Naive thymus-derived CD8-positive, alpha-beta T cell (primary cell): ENCODE data around the gene PPP1R16B. TPM values are rescaled to one million over a fixed set of nuclear protein-coding genes. Genes with fewer than 3 reads are reported as not detected.
"Not testable (repeated sequence)": the region's sequence is repeated elsewhere in the genome, so short reads cannot be mapped to it uniquely, and the experiment has no call there.

Experiments
- ATAC-seq, 2 donors: fragments of 150-1000 bp; cut with Tn5 transposase in 1 of 2; sonication (Bioruptor Pico), chemical (Tn5 transposase) in 1 of 2; 1 replicate in 1 of 2; 2 replicates in 1 of 2; pipeline ENCODE4 v1.10.0; 2021; ENCODE audit warnings: mild to moderate bottlenecking in 2 of 2, moderate library complexity in 2 of 2
- POLR2A ChIA-PET: fragments of 350-600 bp; sonication (Branson Sonifier 250); formaldehyde crosslinking; loops from one replicate; lab custom pipeline; 2021; ENCODE audit warnings: antibody characterized with exemption; lab: Charles Lee
- DNase-seq, 10 donors: peaks; one replicate each; pipeline versions ENCODE4 v3.0.0 to v3.0.0-alpha.2; 2020 to 2022
- H3K27ac Mint-ChIP-seq, 10 donors: one replicate each; pipeline ENCODE4 v1.8.0; 2020 to 2022; ENCODE audit warnings: mild to moderate bottlenecking in 10 of 10, mixed read lengths in 10 of 10, moderate library complexity in 4 of 10, inconsistent platforms in 1 of 10
- H3K27me3 Mint-ChIP-seq, 5 donors: one replicate each; pipeline ENCODE4 v1.8.0; 2021 to 2022; ENCODE audit warnings: mixed read lengths in 5 of 5
- H3K36me3 Mint-ChIP-seq, 3 donors: one replicate each; pipeline ENCODE4 v1.8.0; 2020 to 2022; ENCODE audit warnings: mixed read lengths in 3 of 3, mild to moderate bottlenecking in 2 of 3, inconsistent platforms in 1 of 3
- H3K4me1 Mint-ChIP-seq, 4 donors: one replicate each; pipeline ENCODE4 v1.8.0; 2021 to 2022; ENCODE audit warnings: mixed read lengths in 4 of 4
- H3K4me3 Mint-ChIP-seq, 10 donors: one replicate each; pipeline ENCODE4 v1.8.0; 2020 to 2022; ENCODE audit warnings: mild to moderate bottlenecking in 10 of 10, mixed read lengths in 10 of 10, moderate library complexity in 6 of 10, inconsistent platforms in 1 of 10
- H3K9me3 Mint-ChIP-seq, 9 donors: one replicate each; pipeline ENCODE4 v1.8.0; 2020 to 2022; ENCODE audit warnings: mixed read lengths in 9 of 9, mild to moderate bottlenecking in 3 of 9, inconsistent platforms in 1 of 9, moderate library complexity in 1 of 9
- polyA plus RNA-seq, 3 donors: library from polyadenylated mRNA; unstranded; fragments of 300-500 nt; fragmentation: Illumina TruSeq; gene quantifications; one replicate each; pipeline ENCODE4 v1.2.3, GENCODE V29; 2021
- total RNA-seq, 8 experiments: library from RNA in 2 of 8; stranded (reverse) in 2 of 8; gene quantifications; one replicate each; pipeline ENCODE4 v1.2.3 and lab custom pipeline; 2021 to 2026

The PPP1R16B gene
- total and polyA plus RNA-seq, 5 experiments from 2014 or later, result 9.7 to 33.6 (median 15.6) TPM

- peak overlapping the region in 1 of 10 donors; percentile 66 for H3K27ac Mint-ChIP-seq
- H3K36me3 Mint-ChIP-seq, result peaks cover 25 to 72% (median 49%) of the 10 kb centered on the region in 3 donors
- DNase-seq, result no peak
- H3K4me3 Mint-ChIP-seq, result no peak overlapping the region
- no peak for ATAC-seq
- H3K27me3 Mint-ChIP-seq, result no peaks in the 10 kb centered on the region
- POLR2A ChIA-PET, result no interaction called here
- peaks cover 0 to 4% (median 2%) of the 10 kb centered on the region in 4 donors for H3K4me1 Mint-ChIP-seq
- peaks cover 0 to 14% (median 5%) of the 10 kb centered on the region in 9 donors for H3K9me3 Mint-ChIP-seq
Observed at GRCh38 chr20:38774167-38774566, 31.3 kb upstream of the PPP1R16B start.

GRCh38 chr20:38776363-38776762 is 29.1 kb upstream of the PPP1R16B start:
- H3K27ac Mint-ChIP-seq, result peak overlapping the region in 2 of 10 donors; percentile 50 to 92
- peaks cover 21 to 52% (median 45%) of the 10 kb centered on the region in 3 donors for H3K36me3 Mint-ChIP-seq
- ATAC-seq (no peak), DNase-seq (peak in 1 of 10 donors; percentile 33)
- POLR2A ChIA-PET, result no interaction called here
- H3K4me3 Mint-ChIP-seq, result peak overlapping the region in 1 of 10 donors; percentile 63
- H3K4me1 Mint-ChIP-seq, result peaks cover 0 to 4% (median under 1%) of the 10 kb centered on the region in 4 donors
- H3K27me3 Mint-ChIP-seq, result no peaks in the 10 kb centered on the region
- H3K9me3 Mint-ChIP-seq, result peaks cover 0 to 14% (median 5%) of the 10 kb centered on the region in 9 donors

- Mint-ChIP-seq H3K4me1 (peaks cover 0 to 4% (median under 1%) of the 10 kb centered on the region in 4 donors), H3K27me3 (no peaks in the 10 kb centered on the region), H3K36me3 (peaks cover 5 to 21% (median 19%) of the 10 kb centered on the region in 3 donors), H3K27ac (peak overlapping the region in 4 of 10 donors; percentile 26 to 66 (median 51)), H3K9me3 (peaks cover 0 to under 1% (median 0%) of the 10 kb centered on the region in 9 donors), H3K4me3 (no peak overlapping the region)
- POLR2A ChIA-PET, result interaction anchor here (0.6 kb wide), 1 partner anchor 40 kb away, joined by 3 read pairs; no protein-coding TSS in a partner anchor
- DNase-seq, result no peak
- ATAC-seq, result no peak
Observed at GRCh38 chr20:38779247-38780097, 26.0 kb upstream of the PPP1R16B start.

- Mint-ChIP-seq H3K36me3 (no peaks in the 10 kb centered on the region), H3K9me3 (no peaks in the 10 kb centered on the region), H3K4me1 (peaks cover 0 to 2% (median 0%) of the 10 kb centered on the region in 4 donors), H3K4me3 (no peak overlapping the region), H3K27ac (peak overlapping the region in 3 of 10 donors; percentile 67 to 78 (median 69)), H3K27me3 (no peaks in the 10 kb centered on the region)
- POLR2A ChIA-PET, result no interaction called here
- ATAC-seq (no peak), DNase-seq (no peak)
Observed at GRCh38 chr20:38782275-38782674, 23.2 kb upstream of the PPP1R16B start.

DNA sequence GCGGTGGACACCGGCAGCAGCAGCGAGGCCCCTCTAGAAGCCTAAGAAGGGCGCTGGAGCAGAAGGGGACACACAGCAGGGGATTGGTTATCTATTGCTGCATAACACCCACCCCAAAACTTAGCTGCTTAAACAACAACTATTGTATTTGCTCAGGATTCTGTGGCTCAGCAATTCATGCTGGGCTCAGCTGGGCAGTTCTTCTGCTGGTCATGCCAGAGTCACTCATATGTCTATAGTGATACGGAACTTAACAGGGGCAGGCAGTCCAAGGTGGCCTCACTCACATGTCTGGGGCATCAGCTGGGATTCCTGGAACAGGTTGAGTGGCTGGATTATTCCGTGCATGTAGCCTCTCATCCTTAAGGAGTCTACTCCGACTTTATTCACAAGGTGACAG is 17.6 kb upstream of the PPP1R16B start:
- no peak for DNase-seq
- Mint-ChIP-seq H3K36me3 (peaks cover 0 to 2% (median 0%) of the 10 kb centered on the region in 3 donors), H3K27ac (peak overlapping the region in 1 of 10 donors; percentile 76), H3K4me3 (no peak overlapping the region), H3K4me1 (peaks cover 3 to 8% (median 5%) of the 10 kb centered on the region in 4 donors), H3K9me3 (no peaks in the 10 kb centered on the region), H3K27me3 (no peaks in the 10 kb centered on the region)
- POLR2A ChIA-PET, result interaction anchor here (1.0 kb wide), 1 partner anchor 19 kb away, joined by 3 read pairs; no protein-coding TSS in a partner anchor
- ATAC-seq, result no peak

DNA sequence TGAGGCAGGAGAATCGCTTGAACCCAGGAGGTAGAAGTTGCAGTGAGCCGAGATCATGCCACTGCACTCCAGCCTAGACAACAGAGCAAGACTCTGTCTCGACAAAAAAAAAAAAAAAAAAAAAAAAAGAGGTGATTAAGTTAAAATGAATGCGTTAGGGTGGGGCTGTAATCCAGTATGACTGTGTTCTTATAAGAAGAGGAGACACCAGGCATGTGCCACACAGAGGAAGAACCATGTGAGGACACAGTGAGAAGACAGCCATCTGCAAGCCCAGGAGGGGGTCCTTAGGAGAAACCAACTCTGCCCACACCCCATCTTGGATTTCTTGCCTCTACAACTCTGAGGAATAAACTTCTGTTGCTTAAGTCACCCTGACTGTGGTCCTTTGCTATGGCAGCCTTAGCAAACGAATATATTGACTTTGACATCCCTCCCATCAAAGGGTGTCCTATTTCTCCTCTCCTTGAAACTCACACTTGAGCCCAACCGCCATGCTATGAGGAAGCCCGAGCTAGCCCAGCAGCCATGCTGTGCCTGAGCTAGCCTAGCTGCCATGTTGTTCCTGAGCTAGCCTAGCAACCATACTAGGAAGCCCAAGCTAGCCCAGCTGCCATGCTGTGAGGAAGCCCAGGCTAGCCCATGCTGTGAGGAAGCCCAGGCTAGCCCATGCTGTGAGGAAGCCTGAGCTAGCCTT is 15.8 kb upstream of the PPP1R16B start:
- peaks cover 0 to 2% (median 0%) of the 10 kb centered on the region in 3 donors for H3K36me3 Mint-ChIP-seq
- no peaks in the 10 kb centered on the region for H3K9me3 Mint-ChIP-seq
- H3K27ac Mint-ChIP-seq, result peak overlapping the region in 4 of 10 donors; percentile 3 to 92 (median 34)
- DNase-seq (no peak), ATAC-seq (no peak)
- H3K4me1 Mint-ChIP-seq, result peaks cover 4 to 18% (median 10%) of the 10 kb centered on the region in 4 donors
- POLR2A ChIA-PET, result interaction anchor here (0.6 to 2.3 kb wide), 3 partner anchors 12 to 173 kb away, joined by 3 to 12 read pairs (median 5); partner anchors contain the start of genes DHX35 and PPP1R16B
- H3K27me3 Mint-ChIP-seq, result no peaks in the 10 kb centered on the region
- no peak overlapping the region for H3K4me3 Mint-ChIP-seq

DNA sequence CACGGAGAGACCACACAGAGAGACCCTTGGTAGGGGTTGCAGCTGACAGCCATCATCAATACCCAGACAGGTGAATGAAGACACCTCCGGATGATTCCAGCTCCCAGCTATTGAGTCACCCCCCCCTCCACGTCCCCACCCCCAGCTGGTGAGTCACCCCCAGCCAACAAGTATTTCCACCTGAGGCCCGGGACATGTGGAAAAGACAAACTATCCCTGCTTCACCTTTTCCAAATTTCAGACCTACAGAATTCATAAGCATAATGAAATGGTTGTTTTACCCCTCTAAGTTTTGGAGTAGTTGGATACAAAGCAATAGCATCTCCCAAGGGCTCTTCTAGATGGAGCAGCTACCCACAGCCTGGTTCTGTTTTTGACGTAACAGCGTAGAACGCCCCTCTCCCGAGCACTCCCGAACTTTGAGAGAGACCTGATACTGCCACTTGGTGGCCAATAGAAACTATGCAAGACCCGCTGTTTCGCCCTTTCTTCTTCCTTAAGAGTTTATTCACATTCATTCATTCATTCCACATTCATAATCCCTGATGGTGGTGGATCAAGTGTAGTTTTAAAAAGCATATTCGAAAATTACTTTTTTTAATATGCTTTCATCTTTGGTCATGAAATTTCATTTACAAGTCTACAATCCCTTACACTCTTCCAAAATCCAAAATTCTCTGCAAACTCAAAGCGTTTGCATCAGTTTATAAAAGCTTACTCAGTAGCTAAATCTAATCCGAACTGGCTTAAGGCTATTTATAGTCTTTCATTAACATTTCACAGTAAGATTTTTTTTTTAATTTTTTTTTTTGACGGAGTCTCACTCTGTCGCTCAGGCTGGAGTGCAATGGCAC is 15.1 kb upstream of the PPP1R16B start:
- ATAC-seq (peak; percentile 82 to 96), DNase-seq (peak in 6 of 10 donors; percentile 20 to 80 (median 47))
- Mint-ChIP-seq H3K9me3 (no peaks in the 10 kb centered on the region), H3K4me3 (peak overlapping the region in 4 of 10 donors; percentile 37 to 55 (median 46)), H3K36me3 (peaks cover 0 to 2% (median 0%) of the 10 kb centered on the region in 3 donors), H3K27ac (peak overlapping the region in 7 of 10 donors; percentile 37 to 92 (median 65)), H3K4me1 (peaks cover 4 to 18% (median 10%) of the 10 kb centered on the region in 4 donors), H3K27me3 (no peaks in the 10 kb centered on the region)
- POLR2A ChIA-PET, result interaction anchor here (0.6 to 2.3 kb wide), 4 partner anchors 13 to 172 kb away, joined by 3 to 12 read pairs (median 7); partner anchors contain the start of genes DHX35 and PPP1R16B

DNA sequence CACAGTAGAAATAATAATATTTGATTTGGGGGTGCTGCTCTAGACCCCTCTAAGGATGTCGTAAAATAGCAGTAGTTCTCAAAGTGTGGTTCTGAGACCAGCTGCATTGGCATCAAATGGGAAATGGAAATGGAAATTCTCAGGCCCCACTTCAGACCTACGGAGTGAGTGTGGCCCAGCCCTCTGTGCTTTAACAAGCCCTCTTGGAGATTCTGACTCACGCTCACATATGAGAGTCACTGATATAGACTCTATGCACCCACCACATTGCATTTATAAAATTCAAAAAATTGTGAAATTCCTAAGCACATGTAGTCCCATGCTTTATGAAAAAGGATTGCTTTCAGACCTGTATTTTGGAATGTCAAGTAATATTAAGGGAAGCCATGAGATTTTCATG is 14.2 kb upstream of the PPP1R16B start:
- Mint-ChIP-seq H3K4me3 (no peak overlapping the region), H3K27ac (no peak overlapping the region), H3K9me3 (no peaks in the 10 kb centered on the region), H3K36me3 (peaks cover 0 to 2% (median 0%) of the 10 kb centered on the region in 3 donors), H3K27me3 (no peaks in the 10 kb centered on the region), H3K4me1 (peaks cover 4 to 18% (median 10%) of the 10 kb centered on the region in 4 donors)
- no peak for DNase-seq
- no peak for ATAC-seq
- POLR2A ChIA-PET, result interaction anchor here (1.8 to 2.3 kb wide), 3 partner anchors 14 to 171 kb away, joined by 5 to 12 read pairs (median 9); partner anchors contain the start of genes DHX35 and PPP1R16B

- DNase-seq (no peak), ATAC-seq (no peak)
- Mint-ChIP-seq H3K4me1 (peaks cover 4 to 18% (median 10%) of the 10 kb centered on the region in 4 donors), H3K27me3 (no peaks in the 10 kb centered on the region), H3K36me3 (peaks cover 0 to 2% (median 0%) of the 10 kb centered on the region in 3 donors), H3K9me3 (no peaks in the 10 kb centered on the region), H3K27ac (peak overlapping the region in 1 of 10 donors; percentile 43), H3K4me3 (no peak overlapping the region)
- POLR2A ChIA-PET, result interaction anchor here (0.7 to 2.3 kb wide), 2 partner anchors 83 to 170 kb away, joined by 3 to 9 read pairs; partner anchors contain the start of gene DHX35
Observed at GRCh38 chr20:38791940-38792339, 13.6 kb upstream of the PPP1R16B start.

DNA sequence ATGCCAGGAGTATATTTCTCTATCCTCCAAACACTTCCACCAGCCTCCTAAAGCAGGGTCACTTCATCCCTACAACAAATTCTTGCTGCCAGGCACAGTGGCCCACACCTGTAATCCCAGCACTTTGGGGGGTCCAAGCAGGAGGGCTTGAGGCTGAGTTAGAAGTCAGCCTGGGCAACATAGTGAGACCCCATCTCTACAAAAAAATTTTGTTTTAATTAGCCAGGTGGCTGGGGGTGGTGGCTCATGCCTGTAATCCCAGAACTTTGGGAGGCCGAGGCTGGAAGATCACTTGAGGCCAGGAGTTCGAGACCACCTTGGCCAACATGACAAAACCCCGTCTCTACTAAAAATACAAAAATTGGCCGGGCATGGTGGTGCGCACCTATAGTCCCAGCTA is 11.4 kb upstream of the PPP1R16B start:
- POLR2A ChIA-PET, H3K27me3 Mint-ChIP-seq, H3K9me3 Mint-ChIP-seq, ATAC-seq, H3K4me3 Mint-ChIP-seq, H3K36me3 Mint-ChIP-seq, DNase-seq: not testable (repeated sequence)
- Mint-ChIP-seq H3K4me1 (peaks cover 5 to 28% (median 19%) of the 10 kb centered on the region in 4 donors), H3K27ac (peak overlapping the region in 2 of 10 donors; percentile 32 to 64)

GRCh38 chr20:38798266-38798665 is 7.2 kb upstream of the PPP1R16B start:
- Mint-ChIP-seq H3K27ac (peak overlapping the region in 3 of 10 donors; percentile 2 to 17 (median 3)), H3K36me3 (peaks cover 0 to 9% (median 5%) of the 10 kb centered on the region in 3 donors), H3K4me3 (no peak overlapping the region), H3K9me3 (peaks cover 0 to 10% (median 5%) of the 10 kb centered on the region in 9 donors), H3K4me1 (peaks cover 5 to 29% (median 24%) of the 10 kb centered on the region in 4 donors), H3K27me3 (no peaks in the 10 kb centered on the region)
- POLR2A ChIA-PET, result interaction anchor here (0.6 kb wide), 1 partner anchor 79 kb away, joined by 3 read pairs; no protein-coding TSS in a partner anchor
- ATAC-seq (no peak), DNase-seq (no peak)
